T-helper 1 cell treated with Interleukin-12 subunit alpha and Interleukin-12 subunit beta and Interleukin-4 antibody, amounts not matched to agents 30 ng/mL and 1 ng/mL, for 36 hours (primary cell): Measurements from ENCODE around the gene PLA2G2C. TPM values are rescaled to one million over a fixed set of nuclear protein-coding genes. Genes with fewer than 3 reads are reported as not detected.

Experiments used
- total RNA-seq: library from RNA; stranded (reverse); gene quantifications from 2 replicates; pipeline ENCODE4 v1.2.3, GENCODE V29; 2022

PLA2G2C gene
- total RNA-seq, 1 donor from 2014 or later = 1.0 TPM

Other genes starting within 250 kb of the PLA2G2C start
- not detected in 2 replicates for gene PLA2G2A, start 206.9 kb downstream of the PLA2G2C start, total RNA-seq
- not detected in 2 replicates for gene PLA2G5, start 116.3 kb downstream of the PLA2G2C start, total RNA-seq
- not detected in 2 replicates for gene PLA2G2D, start 67.0 kb downstream of the PLA2G2C start, total RNA-seq
- not detected in 2 replicates for gene PLA2G2F, start 47.2 kb downstream of the PLA2G2C start, total RNA-seq
- 1.4 TPM in 2 replicates for gene UBXN10, start 422 bp downstream of the PLA2G2C start, total RNA-seq
- gene VWA5B1, start 104.4 kb upstream of the PLA2G2C start, total RNA-seq = not detected in 2 replicates